Pancreas (tissue), 10 donors: ENCODE measurements around the gene NR3C2. TPM values are rescaled to one million over a fixed set of nuclear protein-coding genes. Genes with fewer than 3 reads are reported as not detected.

Source experiments
- ATAC-seq, 4 donors: fragments of 200-7000 bp; cut with Tn5 transposase; one replicate each; pipeline versions ENCODE4 v1.8.0 to v1.9.1; 2020; ENCODE audit warnings: mild to moderate bottlenecking in 4 of 4, moderate library complexity in 4 of 4
- DNase-seq, 6 donors: peaks; one replicate each; pipeline ENCODE4 v3.0.0-alpha.2; 2020
- FAIRE-seq: peaks from 2 replicates; lab custom pipeline; 2012; peaks lifted over from hg19 to GRCh38; lab: Jason Lieb, UNC
- H3K27ac ChIP-seq, 4 donors: fragments of 200-600 bp; sonication (generic); 1 replicate in 3 of 4; 2 replicates in 1 of 4; pipeline versions ENCODE4 v1.5.0 to v1.8.0; 2020
- H3K27me3 ChIP-seq, 4 donors: fragments of 200-600 bp; one replicate each; pipeline ENCODE4 v1.8.0; 2021
- H3K36me3 ChIP-seq, 3 donors: fragments of 200-600 bp; sonication (generic) in 1 of 3; one replicate each; pipeline versions ENCODE4 v1.5.0 to v1.8.0; 2020 to 2021
- H3K4me1 ChIP-seq, 3 donors: fragments of 200-600 bp; one replicate each; pipeline ENCODE4 v1.8.0; 2021
- H3K4me3 ChIP-seq, 4 donors: fragments of 200-600 bp; sonication (generic) in 2 of 4; one replicate each; pipeline versions ENCODE4 v1.5.0 to v1.8.0; 2020 to 2021
- H3K9me3 ChIP-seq, 4 donors: fragments of 200-600 bp; one replicate each; pipeline ENCODE4 v1.8.0; 2021
- WGBS, 2 donors: extraction: QIAGEN DNeasy Blood & Tissue Kit; methylation state at CpG; one replicate each; pipeline ENCODE4 v1.1.7; 2013; 5-methylcytosine and 5-hydroxymethylcytosine counted together
- intact Hi-C, 3 donors: fragments of 100-400 bp; cut with DNase I; formaldehyde crosslinking; loops; one replicate each; pipeline versions ENCODE4 v1.11.1 to v1.14.2; 2022
- polyA plus RNA-seq, 2 donors: library from polyadenylated mRNA; stranded (reverse); fragments of 200-250 nt; gene quantifications; one replicate each; pipeline ENCODE4 v1.2.3, GENCODE V29; 2013
- total RNA-seq, 6 donors: library from RNA; stranded (reverse); fragmentation: NEBNext Ultra II Directional in 4 of 6; extraction: Animal tissue kit (Norgen Biotek cat#: 25700) in 4 of 6; gene quantifications; one replicate each; pipeline versions ENCODE4 v1.2.1 to v1.2.4, GENCODE V29; 2021 to 2023
- TF ChIP-seq, protein P1 (sequence below), 4 donors: fragments of 200-600 bp; sonication (generic) in 3 of 4; IDR thresholded peaks; one replicate each; pipeline versions ENCODE4 v1.5.0 to v1.8.0; 2021; ENCODE audit warnings: antibody characterized with exemption in 4 of 4
- donor health status: healthy with polysubstance abuse.
- donor health status: DM: no; HTN: no; CAD: no; lungs with moderate emphysema.
- donor health status: DM: no; HTN: no; CAD: no.
- donor health status: control.
- donor health status: control.
- donor health status: Bipolar disorder and iron deficiency.
- donor health status: DM: yes; HTN: yes; CAD: no.
- donor health status: DM: no; HTN: no; CAD: no.
- donor health status: DM: no; HTN: no; CAD: no.
- donor health status: DM: yes; HTN: yes; CAD: no.

Gene NR3C2
- 10 to 100 TPM in 5 of 6 donors, 1 to 10 TPM in 1; 8.3 to 15.7 (median 12.8) TPM for total RNA-seq
- 1 to 10 TPM; 2.5 to 3.6 TPM for polyA plus RNA-seq

DNA sequence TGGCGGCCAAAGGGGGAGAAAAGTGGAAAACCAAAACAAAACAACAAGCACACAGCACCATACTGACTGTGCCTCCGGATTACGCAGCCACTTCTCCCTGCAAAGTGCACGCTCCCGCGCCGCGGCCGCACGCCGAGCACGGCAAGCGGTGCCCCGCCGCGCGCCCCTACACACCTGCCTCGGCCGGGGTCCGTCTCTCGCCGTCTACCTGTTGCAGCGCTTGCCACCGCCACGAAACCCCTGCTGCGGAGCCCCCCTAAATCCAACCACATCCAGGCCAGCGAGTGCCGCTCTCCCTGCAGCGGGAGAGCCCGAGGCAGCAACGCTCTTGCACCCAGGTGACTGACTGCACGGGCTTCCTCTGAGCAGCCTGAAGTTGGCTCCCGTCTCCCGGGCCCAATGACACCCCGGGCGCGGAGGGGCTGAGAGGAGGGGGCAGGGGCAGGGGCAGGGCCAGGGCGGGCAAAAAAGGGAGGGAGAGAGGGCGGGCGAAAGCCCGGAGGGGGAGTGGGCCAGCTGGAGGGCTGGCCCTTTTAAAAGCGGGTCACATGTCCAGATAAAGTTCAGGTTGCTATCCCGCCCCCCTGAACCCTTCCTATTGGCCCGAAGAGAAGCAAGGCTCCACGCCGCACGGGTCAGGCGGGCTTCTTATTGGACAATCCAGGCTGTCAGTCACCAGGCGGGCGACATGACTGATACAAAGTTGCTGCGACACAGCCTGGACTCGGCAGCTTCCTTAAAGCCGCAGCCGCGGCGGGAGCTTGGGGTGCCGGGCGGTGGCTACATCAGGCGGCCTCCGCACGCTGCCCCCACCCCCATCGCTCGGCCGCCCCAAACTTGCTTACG, at the start of gene NR3C2:
Gene NR3C2, minus strand, starts transcription at position 429 of the 846 bp plus-strand sequence.
- TF ChIP-seq, protein P1, sequence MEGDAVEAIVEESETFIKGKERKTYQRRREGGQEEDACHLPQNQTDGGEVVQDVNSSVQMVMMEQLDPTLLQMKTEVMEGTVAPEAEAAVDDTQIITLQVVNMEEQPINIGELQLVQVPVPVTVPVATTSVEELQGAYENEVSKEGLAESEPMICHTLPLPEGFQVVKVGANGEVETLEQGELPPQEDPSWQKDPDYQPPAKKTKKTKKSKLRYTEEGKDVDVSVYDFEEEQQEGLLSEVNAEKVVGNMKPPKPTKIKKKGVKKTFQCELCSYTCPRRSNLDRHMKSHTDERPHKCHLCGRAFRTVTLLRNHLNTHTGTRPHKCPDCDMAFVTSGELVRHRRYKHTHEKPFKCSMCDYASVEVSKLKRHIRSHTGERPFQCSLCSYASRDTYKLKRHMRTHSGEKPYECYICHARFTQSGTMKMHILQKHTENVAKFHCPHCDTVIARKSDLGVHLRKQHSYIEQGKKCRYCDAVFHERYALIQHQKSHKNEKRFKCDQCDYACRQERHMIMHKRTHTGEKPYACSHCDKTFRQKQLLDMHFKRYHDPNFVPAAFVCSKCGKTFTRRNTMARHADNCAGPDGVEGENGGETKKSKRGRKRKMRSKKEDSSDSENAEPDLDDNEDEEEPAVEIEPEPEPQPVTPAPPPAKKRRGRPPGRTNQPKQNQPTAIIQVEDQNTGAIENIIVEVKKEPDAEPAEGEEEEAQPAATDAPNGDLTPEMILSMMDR (IDR thresholded peaks at IDR 0.05), result no peak
- Histone ChIP-seq H3K27me3 (no peaks in the 10 kb centered on the region), H3K9me3 (no peaks in the 10 kb centered on the region), H3K4me3 (peak within 1 kb of the TSS; percentile 90 to 96 (median 92)), H3K4me1 (peaks cover 13 to 27% (median 24%) of the 10 kb centered on the region in 3 donors), H3K27ac (peak within 1 kb of the TSS; percentile 93 to 96 (median 95)), H3K36me3 (no peaks in the 10 kb centered on the region)
- ATAC-seq (peak; percentile 81 to 90 (median 82)), DNase-seq (peak; percentile 96 to 100 (median 99)), FAIRE-seq (peak; percentile 94)
- intact Hi-C loops, result no loop called here
- WGBS, 2 donors, result 0% methylated on average over 62 to 65 of the region's 65 CpGs

DNA sequence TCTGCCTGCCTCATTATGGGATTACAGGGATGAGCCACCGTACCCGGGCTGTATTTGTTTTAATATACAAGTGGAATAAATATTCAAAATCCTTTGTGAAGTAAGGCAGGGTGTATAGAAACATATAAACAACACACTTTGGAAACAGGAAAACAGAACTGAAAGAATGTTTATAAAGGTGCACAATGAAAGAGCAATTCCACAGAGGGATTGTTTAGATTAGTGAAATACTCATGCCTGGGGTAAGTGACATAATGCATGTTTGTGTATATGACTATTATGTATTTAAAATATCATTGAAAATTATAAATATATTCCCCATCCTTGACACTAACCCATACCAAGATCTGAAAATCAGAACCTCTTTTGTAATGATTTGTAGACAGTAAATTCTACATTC, 45.0 kb upstream of the NR3C2 start:
- H3K4me3 ChIP-seq, result no peak overlapping the region
- no peaks in the 10 kb centered on the region for H3K4me1 ChIP-seq
- H3K36me3 ChIP-seq, result no peaks in the 10 kb centered on the region
- TF ChIP-seq, protein P1 (IDR thresholded peaks at IDR 0.05), result no peak
- H3K9me3 ChIP-seq, result no peaks in the 10 kb centered on the region
- H3K27me3 ChIP-seq, result no peaks in the 10 kb centered on the region
- H3K27ac ChIP-seq, result no peak overlapping the region
- no peak for ATAC-seq
- DNase-seq, result no peak
- no peak for FAIRE-seq
- intact Hi-C loops, result no loop called here
- WGBS, 2 donors, result 31 to 75% methylated on average over 2 of the region's 2 CpGs

DNA sequence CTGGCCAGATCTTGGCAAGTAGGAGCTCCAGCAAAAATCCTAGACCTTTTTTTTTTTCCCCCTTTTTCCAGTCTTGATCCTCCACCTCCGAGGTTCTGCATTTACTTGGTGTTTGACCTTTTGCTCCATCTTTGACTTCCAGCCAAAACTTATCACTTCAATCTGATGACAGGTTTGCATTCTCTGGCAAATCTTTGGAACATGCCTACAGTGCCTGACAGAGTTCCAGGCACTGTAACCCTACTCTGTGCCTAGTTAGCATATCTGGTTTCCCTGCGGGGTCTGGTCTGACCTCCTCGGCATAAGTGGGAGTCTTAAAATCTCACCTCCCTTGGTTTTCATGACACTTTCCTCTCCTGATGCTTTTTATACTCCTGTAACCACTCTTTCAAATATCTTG, 39.4 kb upstream of the NR3C2 start:
- Histone ChIP-seq H3K27me3 (no peaks in the 10 kb centered on the region), H3K4me1 (no peaks in the 10 kb centered on the region), H3K36me3 (no peaks in the 10 kb centered on the region), H3K27ac (no peak overlapping the region), H3K4me3 (no peak overlapping the region), H3K9me3 (no peaks in the 10 kb centered on the region)
- ATAC-seq, result no peak
- intact Hi-C loops, result no loop called here
- DNase-seq, result no peak
- TF ChIP-seq, protein P1 (IDR thresholded peaks at IDR 0.05), result no peak
- no peak for FAIRE-seq
- WGBS, 2 donors, result 64 to 72% methylated on average over 3 of the region's 3 CpGs

DNA sequence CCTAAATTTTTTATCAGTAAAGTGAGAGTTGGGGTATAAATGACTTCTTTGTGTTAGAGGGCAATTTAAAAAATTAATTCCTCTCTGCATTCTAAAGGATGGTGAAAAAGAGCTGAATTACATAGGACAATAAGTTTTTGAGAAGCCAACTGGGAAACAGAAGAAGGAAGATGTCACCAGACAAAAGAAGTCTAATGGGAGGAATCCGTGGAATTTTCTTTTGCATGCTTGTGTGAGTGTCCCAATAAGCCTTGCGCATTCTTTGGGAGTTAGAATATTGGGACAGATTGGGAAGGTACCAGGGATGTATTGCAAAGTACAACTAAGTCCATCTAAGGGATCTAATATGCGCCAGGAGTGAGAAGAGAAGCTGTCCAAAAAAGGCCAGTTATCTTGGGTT, 35.1 kb upstream of the NR3C2 start:
- 39 to 46% methylated on average over 3 of the region's 3 CpGs for WGBS, 2 donors
- no peak for DNase-seq
- Histone ChIP-seq H3K27me3 (no peaks in the 10 kb centered on the region), H3K9me3 (no peaks in the 10 kb centered on the region), H3K4me3 (no peak overlapping the region), H3K4me1 (no peaks in the 10 kb centered on the region), H3K36me3 (no peaks in the 10 kb centered on the region), H3K27ac (no peak overlapping the region)
- intact Hi-C loops, result no loop called here
- FAIRE-seq, result no peak
- no peak for ATAC-seq
- TF ChIP-seq, protein P1 (IDR thresholded peaks at IDR 0.05), result no peak

DNA sequence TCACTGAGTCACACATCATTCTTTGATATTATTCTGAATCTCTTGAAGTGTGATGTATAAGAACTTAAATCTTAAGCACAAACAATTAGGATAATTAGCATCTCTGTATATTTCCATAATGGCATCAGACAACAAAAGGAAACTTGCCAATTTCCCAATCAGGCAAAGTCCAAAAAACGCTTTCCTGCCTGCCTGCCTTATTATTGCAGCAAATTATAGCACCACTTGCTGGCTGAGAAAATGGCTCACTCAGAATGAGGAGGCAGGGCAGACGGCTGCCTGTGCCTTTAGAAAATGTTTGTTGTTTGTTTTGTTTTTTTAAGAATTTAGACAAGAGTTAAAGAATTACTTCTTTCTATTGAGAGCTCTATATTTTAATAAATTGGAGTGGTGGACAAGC, 27.7 kb upstream of the NR3C2 start:
- H3K36me3 ChIP-seq, result no peaks in the 10 kb centered on the region
- no peaks in the 10 kb centered on the region for H3K9me3 ChIP-seq
- FAIRE-seq, result no peak
- WGBS, 2 donors, result 41% methylated on average over 2 of the region's 2 CpGs
- H3K4me1 ChIP-seq, result no peaks in the 10 kb centered on the region
- DNase-seq, result no peak
- H3K27me3 ChIP-seq, result no peaks in the 10 kb centered on the region
- intact Hi-C loops, result no loop called here
- H3K4me3 ChIP-seq, result no peak overlapping the region
- TF ChIP-seq, protein P1 (IDR thresholded peaks at IDR 0.05), result no peak
- ATAC-seq, result no peak
- H3K27ac ChIP-seq, result no peak overlapping the region
